Measurements from ENCODE around the gene PPARGC1A.

The PPARGC1A gene

DNA sequence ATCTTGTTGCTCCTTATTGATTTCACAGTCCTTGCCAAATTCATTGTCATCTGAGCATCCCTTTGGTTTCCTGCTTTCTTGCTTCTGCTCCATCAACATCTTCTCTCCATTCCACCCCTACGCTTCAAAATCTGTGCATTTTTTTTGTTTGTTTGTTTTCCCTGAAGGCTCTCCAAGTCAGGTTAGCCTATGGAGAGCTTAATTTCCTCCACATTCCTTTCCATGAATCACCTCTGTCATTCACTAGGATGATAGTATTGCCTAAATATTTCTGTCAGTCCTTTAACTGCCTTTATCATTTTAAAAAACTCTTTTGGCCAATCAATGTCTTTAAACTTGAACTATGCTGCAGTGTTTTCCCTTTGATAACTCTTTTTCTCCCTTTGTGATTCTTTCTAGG lies 67.7 kb downstream of the PPARGC1A start:
- Histone ChIP-seq H3K9me3 (ENCODE audit: control insufficient read depth in 1 of 2, low read length in 2 of 2) (no peaks in the 10 kb centered on the region), H3K4me3 (ENCODE audit: low read depth in 1 of 2, low read length in 2 of 2) (no peak overlapping the region), H3K27me3 (ENCODE audit: control insufficient read depth in 1 of 2, insufficient read depth in 2 of 2, low read length in 2 of 2) (no peaks in the 10 kb centered on the region), H3K9ac (ENCODE audit: low read depth in 1 of 2, low read length in 2 of 2) (no peak overlapping the region), H3K4me1 (ENCODE audit: control insufficient read depth in 1 of 2, insufficient read depth in 2 of 2, low read length in 2 of 2) (peaks cover 0 to 5% of the 10 kb centered on the region in 2 donors), H3K27ac (ENCODE audit: low read depth, low read length) (no peak overlapping the region), H3K36me3 (ENCODE audit: control insufficient read depth in 1 of 2, insufficient read depth in 2 of 2, low read length in 2 of 2) (peaks cover 0 to 3% of the 10 kb centered on the region in 2 donors)

DNA sequence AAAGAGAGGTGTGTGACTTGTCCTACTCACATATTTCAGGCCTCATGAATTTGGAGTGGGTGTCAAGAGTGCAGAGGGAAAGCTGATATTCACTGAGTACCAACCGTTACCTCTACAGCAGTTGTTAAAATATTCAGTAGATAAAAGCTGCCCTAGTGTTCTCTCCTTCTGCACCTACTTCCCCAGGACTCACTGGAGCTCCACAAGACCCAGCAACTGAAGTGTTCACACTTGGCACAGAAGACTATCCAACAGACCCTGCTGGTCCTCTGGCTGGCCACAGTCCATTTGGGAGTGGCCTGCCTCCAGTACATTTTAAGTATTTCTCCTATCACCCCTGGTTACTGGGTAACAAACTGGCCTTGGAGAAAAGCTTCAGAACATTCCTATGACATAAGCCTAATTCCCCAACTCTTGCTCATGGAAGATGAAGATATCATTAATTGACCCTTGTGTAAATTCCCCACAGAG lies 70.8 kb downstream of the PPARGC1A start:
- Histone ChIP-seq H3K27me3 (ENCODE audit: control insufficient read depth in 1 of 2, insufficient read depth in 2 of 2, low read length in 2 of 2) (no peaks in the 10 kb centered on the region), H3K4me3 (ENCODE audit: low read depth in 1 of 2, low read length in 2 of 2) (no peak overlapping the region), H3K9ac (ENCODE audit: low read depth in 1 of 2, low read length in 2 of 2) (no peak overlapping the region), H3K9me3 (ENCODE audit: control insufficient read depth in 1 of 2, low read length in 2 of 2) (no peaks in the 10 kb centered on the region), H3K36me3 (ENCODE audit: control insufficient read depth in 1 of 2, insufficient read depth in 2 of 2, low read length in 2 of 2) (no peaks in the 10 kb centered on the region), H3K27ac (ENCODE audit: low read depth, low read length) (no peak overlapping the region), H3K4me1 (ENCODE audit: control insufficient read depth in 1 of 2, insufficient read depth in 2 of 2, low read length in 2 of 2) (no peaks in the 10 kb centered on the region)

DNA sequence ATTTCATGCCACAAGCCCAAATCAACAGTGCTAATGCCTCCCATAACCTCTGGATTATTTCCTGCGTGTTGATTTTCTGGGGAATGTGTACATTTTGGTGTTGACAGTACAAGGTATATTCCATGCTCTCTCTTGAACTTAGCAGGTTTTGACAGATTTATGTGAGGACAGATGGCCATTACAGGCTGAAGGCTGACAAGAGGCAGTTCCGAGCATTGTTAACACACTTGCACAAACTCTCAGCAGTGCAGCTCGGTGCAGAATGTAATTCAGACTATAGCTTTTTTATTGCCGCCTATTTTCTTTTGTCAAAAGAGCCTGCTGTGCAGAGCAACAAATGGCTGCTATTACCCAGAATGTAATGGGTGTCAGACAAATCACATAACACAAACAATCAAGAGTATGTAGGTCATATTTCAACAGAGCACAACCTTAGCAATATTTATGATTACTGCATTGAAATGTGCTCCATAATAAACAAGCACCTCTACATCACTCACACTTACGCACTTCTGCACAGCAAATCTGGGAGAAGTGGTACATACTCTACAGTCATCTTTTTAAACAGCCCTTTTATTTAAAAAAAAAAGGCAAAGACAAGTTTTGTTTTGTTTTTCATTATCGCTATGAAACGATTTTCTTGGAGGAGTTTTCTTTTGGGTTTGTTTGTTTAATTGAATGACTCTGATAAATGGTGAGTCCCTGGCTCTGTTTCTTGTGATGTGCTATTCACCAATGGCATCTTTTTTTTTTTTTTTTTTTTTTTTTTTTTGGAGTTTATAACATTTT lies 71.6 kb downstream of the PPARGC1A start:
- no peaks in the 10 kb centered on the region for H3K36me3 ChIP-seq (ENCODE audit: control insufficient read depth in 1 of 2, insufficient read depth in 2 of 2, low read length in 2 of 2)
- H3K4me3 ChIP-seq (ENCODE audit: low read depth in 1 of 2, low read length in 2 of 2), result no peak overlapping the region
- H3K27me3 ChIP-seq (ENCODE audit: control insufficient read depth in 1 of 2, insufficient read depth in 2 of 2, low read length in 2 of 2), result no peaks in the 10 kb centered on the region
- no peak overlapping the region for H3K9ac ChIP-seq (ENCODE audit: low read depth in 1 of 2, low read length in 2 of 2)
- no peak overlapping the region for H3K27ac ChIP-seq (ENCODE audit: low read depth, low read length)
- no peaks in the 10 kb centered on the region for H3K9me3 ChIP-seq (ENCODE audit: control insufficient read depth in 1 of 2, low read length in 2 of 2)
- H3K4me1 ChIP-seq (ENCODE audit: control insufficient read depth in 1 of 2, insufficient read depth in 2 of 2, low read length in 2 of 2), result no peaks in the 10 kb centered on the region

DNA sequence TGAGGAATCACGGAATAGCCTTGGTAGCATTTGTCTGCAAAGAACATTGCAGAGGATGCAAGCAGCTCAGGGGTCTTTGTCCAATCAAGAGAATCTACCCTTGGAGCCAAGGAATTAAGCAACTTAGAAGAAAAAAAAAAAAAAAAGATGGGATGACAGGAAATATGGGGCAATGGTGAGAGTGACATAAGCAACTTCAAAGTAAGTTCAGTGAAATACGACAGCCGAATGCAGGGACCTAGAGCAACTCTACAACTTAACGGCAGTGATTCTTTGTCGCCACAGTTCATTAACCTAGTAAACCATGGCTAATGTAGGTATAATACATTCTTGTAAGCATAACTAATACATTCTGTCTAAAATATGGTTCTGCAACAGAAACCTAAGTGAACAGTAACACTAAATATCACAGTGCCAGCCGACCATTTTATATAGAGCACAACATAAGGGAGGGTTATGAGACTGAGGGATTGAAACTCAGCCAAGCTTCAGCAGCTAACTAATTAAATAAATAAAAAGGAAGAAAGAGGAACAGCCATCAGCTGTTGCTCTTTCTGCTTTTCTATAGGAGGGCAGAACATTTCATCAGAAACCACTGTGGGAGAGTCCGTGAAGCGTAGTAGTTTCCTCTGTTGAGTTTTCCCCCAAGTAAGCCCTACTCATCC lies 74.7 kb downstream of the PPARGC1A start:
- Histone ChIP-seq H3K4me1 (ENCODE audit: control insufficient read depth in 1 of 2, insufficient read depth in 2 of 2, low read length in 2 of 2) (no peaks in the 10 kb centered on the region), H3K27me3 (ENCODE audit: control insufficient read depth in 1 of 2, insufficient read depth in 2 of 2, low read length in 2 of 2) (no peaks in the 10 kb centered on the region), H3K27ac (ENCODE audit: low read depth, low read length) (no peak overlapping the region), H3K36me3 (ENCODE audit: control insufficient read depth in 1 of 2, insufficient read depth in 2 of 2, low read length in 2 of 2) (no peaks in the 10 kb centered on the region), H3K4me3 (ENCODE audit: low read depth in 1 of 2, low read length in 2 of 2) (no peak overlapping the region), H3K9ac (ENCODE audit: low read depth in 1 of 2, low read length in 2 of 2) (no peak overlapping the region), H3K9me3 (ENCODE audit: control insufficient read depth in 1 of 2, low read length in 2 of 2) (no peaks in the 10 kb centered on the region)

DNA sequence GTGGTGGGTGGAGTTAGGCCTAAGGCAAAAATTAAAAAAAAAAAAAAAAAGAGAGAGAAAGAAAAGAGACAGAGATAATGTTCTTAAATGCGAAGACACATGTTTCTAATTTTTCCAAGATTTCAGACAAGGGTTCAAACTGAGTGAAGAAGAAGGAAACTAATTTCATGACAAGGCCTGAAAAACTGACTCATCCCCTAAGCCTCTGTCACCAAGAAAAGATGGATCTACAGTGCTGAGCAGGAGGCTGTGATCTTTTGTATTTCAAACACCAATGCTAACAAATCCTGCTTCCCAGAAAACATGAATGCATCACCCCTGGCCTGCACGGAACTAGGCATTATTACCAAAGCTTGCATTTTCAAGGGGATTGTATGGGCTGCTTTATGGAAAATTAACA lies 75.3 kb downstream of the PPARGC1A start:
- H3K27ac ChIP-seq (ENCODE audit: low read depth, low read length), result no peak overlapping the region
- no peak overlapping the region for H3K4me3 ChIP-seq (ENCODE audit: low read depth in 1 of 2, low read length in 2 of 2)
- no peaks in the 10 kb centered on the region for H3K4me1 ChIP-seq (ENCODE audit: control insufficient read depth in 1 of 2, insufficient read depth in 2 of 2, low read length in 2 of 2)
- H3K9ac ChIP-seq (ENCODE audit: low read depth in 1 of 2, low read length in 2 of 2), result no peak overlapping the region
- H3K36me3 ChIP-seq (ENCODE audit: control insufficient read depth in 1 of 2, insufficient read depth in 2 of 2, low read length in 2 of 2), result no peaks in the 10 kb centered on the region
- no peaks in the 10 kb centered on the region for H3K27me3 ChIP-seq (ENCODE audit: control insufficient read depth in 1 of 2, insufficient read depth in 2 of 2, low read length in 2 of 2)
- no peaks in the 10 kb centered on the region for H3K9me3 ChIP-seq (ENCODE audit: control insufficient read depth in 1 of 2, low read length in 2 of 2)

DNA sequence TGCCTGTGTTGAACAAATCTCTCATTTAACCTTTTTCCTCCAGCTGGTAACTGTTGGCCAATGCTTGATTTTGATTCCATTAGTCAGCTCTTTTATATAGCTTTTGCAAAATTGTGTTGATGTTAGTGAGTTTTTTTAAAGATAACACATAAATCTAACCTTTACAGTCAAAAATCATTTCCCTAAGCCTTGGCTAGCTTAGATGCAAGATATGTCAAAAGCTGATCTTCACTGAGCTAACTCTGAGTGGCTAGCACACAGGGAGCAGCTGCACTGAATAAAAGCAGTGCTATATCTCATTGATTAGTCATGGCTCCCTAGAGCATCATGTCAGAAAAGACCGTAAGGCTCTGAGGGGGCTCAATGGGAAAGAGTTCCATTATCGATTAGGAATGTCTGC lies 78.7 kb downstream of the PPARGC1A start:
- no peak overlapping the region for H3K9ac ChIP-seq (ENCODE audit: low read depth in 1 of 2, low read length in 2 of 2)
- no peaks in the 10 kb centered on the region for H3K9me3 ChIP-seq (ENCODE audit: control insufficient read depth in 1 of 2, low read length in 2 of 2)
- H3K27ac ChIP-seq (ENCODE audit: low read depth, low read length), result no peak overlapping the region
- H3K4me3 ChIP-seq (ENCODE audit: low read depth in 1 of 2, low read length in 2 of 2), result no peak overlapping the region
- no peaks in the 10 kb centered on the region for H3K27me3 ChIP-seq (ENCODE audit: control insufficient read depth in 1 of 2, insufficient read depth in 2 of 2, low read length in 2 of 2)
- no peaks in the 10 kb centered on the region for H3K36me3 ChIP-seq (ENCODE audit: control insufficient read depth in 1 of 2, insufficient read depth in 2 of 2, low read length in 2 of 2)
- no peaks in the 10 kb centered on the region for H3K4me1 ChIP-seq (ENCODE audit: control insufficient read depth in 1 of 2, insufficient read depth in 2 of 2, low read length in 2 of 2)

DNA sequence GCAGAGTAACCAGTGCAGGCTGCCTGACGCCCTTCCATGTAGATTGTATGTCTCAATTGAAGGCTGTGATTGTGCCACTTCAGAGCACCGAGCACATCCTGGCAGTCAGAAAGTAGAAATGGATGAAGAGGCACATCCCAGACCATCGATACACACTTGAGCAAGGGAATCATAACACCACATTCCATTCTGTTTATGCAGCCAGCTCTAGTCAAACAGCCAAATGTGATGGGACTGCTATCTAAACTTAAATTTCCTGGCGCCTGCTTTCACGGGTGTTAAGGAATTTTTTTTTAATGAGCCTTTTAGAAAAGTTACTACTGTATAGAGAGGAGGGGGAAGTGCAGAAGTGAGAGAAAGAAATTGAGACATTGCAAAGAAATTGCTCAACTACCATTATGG lies 84.4 kb downstream of the PPARGC1A start:
- Histone ChIP-seq H3K27ac (ENCODE audit: low read depth, low read length) (no peak overlapping the region), H3K4me3 (ENCODE audit: low read depth in 1 of 2, low read length in 2 of 2) (no peak overlapping the region), H3K27me3 (ENCODE audit: control insufficient read depth in 1 of 2, insufficient read depth in 2 of 2, low read length in 2 of 2) (no peaks in the 10 kb centered on the region), H3K36me3 (ENCODE audit: control insufficient read depth in 1 of 2, insufficient read depth in 2 of 2, low read length in 2 of 2) (no peaks in the 10 kb centered on the region), H3K9me3 (ENCODE audit: control insufficient read depth in 1 of 2, low read length in 2 of 2) (no peaks in the 10 kb centered on the region), H3K4me1 (ENCODE audit: control insufficient read depth in 1 of 2, insufficient read depth in 2 of 2, low read length in 2 of 2) (no peaks in the 10 kb centered on the region), H3K9ac (ENCODE audit: low read depth in 1 of 2, low read length in 2 of 2) (no peak overlapping the region)

DNA sequence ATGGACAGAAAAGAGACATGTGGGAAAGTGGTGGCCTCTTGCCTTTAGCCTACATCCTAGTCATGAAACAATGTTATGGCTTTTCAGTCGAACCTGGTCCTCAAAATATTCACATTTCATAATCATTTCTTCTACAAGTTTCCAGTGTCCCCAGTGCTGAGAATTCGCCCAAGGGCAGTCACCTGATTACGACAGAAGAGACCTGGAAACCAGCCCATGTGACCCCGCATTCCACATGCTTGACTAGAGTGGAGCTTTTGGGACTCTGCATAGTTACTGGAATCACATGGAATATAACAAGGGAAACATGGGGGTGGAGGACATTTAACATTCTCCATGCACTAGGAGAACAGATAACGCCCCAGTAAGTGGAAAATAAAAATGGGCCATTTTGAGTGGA lies 100.1 kb downstream of the PPARGC1A start:
- Histone ChIP-seq H3K4me3 (ENCODE audit: low read depth in 1 of 2, low read length in 2 of 2) (no peak overlapping the region), H3K27me3 (ENCODE audit: control insufficient read depth in 1 of 2, insufficient read depth in 2 of 2, low read length in 2 of 2) (no peaks in the 10 kb centered on the region), H3K9me3 (ENCODE audit: control insufficient read depth in 1 of 2, low read length in 2 of 2) (no peaks in the 10 kb centered on the region), H3K36me3 (ENCODE audit: control insufficient read depth in 1 of 2, insufficient read depth in 2 of 2, low read length in 2 of 2) (no peaks in the 10 kb centered on the region), H3K27ac (ENCODE audit: low read depth, low read length) (no peak overlapping the region), H3K9ac (ENCODE audit: low read depth in 1 of 2, low read length in 2 of 2) (no peak overlapping the region), H3K4me1 (ENCODE audit: control insufficient read depth in 1 of 2, insufficient read depth in 2 of 2, low read length in 2 of 2) (peaks cover 9 to 27% of the 10 kb centered on the region in 2 donors)

DNA sequence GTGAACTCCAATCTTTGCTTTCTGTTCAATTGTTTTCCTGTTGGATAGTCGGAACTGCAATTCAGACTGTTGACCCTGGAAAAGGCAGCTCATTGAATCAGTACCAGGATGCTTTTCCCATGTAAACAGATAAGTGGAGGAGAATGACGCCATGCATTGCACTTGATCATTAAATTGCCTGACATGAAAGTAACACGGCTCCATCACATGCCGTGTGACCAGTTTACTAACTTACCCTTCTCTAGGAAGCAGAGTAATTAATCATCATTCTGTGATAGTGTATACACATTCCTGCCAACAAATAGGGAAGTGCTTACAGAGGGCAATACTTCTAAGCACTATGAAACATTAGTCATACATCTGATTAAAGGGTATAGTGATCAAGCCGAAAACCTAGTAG lies 101.4 kb downstream of the PPARGC1A start:
- H3K9ac ChIP-seq (ENCODE audit: low read depth in 1 of 2, low read length in 2 of 2), result peak overlapping the region in 1 of 2 donors; percentile 13

DNA sequence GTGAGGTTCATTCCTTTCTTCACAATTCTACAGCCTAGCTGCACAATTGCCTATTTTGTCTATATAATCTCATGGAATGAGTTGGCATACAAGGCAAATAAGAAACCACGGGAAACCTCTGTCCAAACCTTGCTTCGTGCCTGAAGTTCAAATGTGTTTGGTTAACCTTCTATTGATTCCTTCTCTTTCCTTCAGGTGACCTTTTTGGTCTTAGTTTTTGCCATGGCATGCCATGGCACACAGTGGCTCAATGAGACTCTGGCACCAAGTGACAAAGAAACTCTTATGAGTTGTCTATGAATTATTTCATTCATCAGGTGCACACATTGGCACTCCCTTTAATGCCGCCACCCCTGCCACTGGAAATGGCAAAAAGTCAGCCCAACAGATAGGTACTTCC lies 101.8 kb downstream of the PPARGC1A start:
- peaks cover 0 to under 1% of the 10 kb centered on the region in 2 donors for H3K9me3 ChIP-seq (ENCODE audit: control insufficient read depth in 1 of 2, low read length in 2 of 2)
- H3K27me3 ChIP-seq (ENCODE audit: control insufficient read depth in 1 of 2, insufficient read depth in 2 of 2, low read length in 2 of 2), result no peaks in the 10 kb centered on the region
- no peak overlapping the region for H3K4me3 ChIP-seq (ENCODE audit: low read depth in 1 of 2, low read length in 2 of 2)
- no peaks in the 10 kb centered on the region for H3K36me3 ChIP-seq (ENCODE audit: control insufficient read depth in 1 of 2, insufficient read depth in 2 of 2, low read length in 2 of 2)
- peaks cover 9 to 31% of the 10 kb centered on the region in 2 donors for H3K4me1 ChIP-seq (ENCODE audit: control insufficient read depth in 1 of 2, insufficient read depth in 2 of 2, low read length in 2 of 2)
- H3K27ac ChIP-seq (ENCODE audit: low read depth, low read length), result peak overlapping the region; percentile 43
- peak overlapping the region in 1 of 2 donors; percentile 13 for H3K9ac ChIP-seq (ENCODE audit: low read depth in 1 of 2, low read length in 2 of 2)

More for the DNA sequence above, 101.4 kb downstream of the PPARGC1A start:
- Histone ChIP-seq H3K27me3 (ENCODE audit: control insufficient read depth in 1 of 2, insufficient read depth in 2 of 2, low read length in 2 of 2) (no peaks in the 10 kb centered on the region), H3K27ac (ENCODE audit: low read depth, low read length) (peak overlapping the region; percentile 10), H3K4me3 (ENCODE audit: low read depth in 1 of 2, low read length in 2 of 2) (peak overlapping the region in 1 of 2 donors; percentile 39), H3K4me1 (ENCODE audit: control insufficient read depth in 1 of 2, insufficient read depth in 2 of 2, low read length in 2 of 2) (peaks cover 9 to 27% of the 10 kb centered on the region in 2 donors), H3K9me3 (ENCODE audit: control insufficient read depth in 1 of 2, low read length in 2 of 2) (no peaks in the 10 kb centered on the region), H3K36me3 (ENCODE audit: control insufficient read depth in 1 of 2, insufficient read depth in 2 of 2, low read length in 2 of 2) (no peaks in the 10 kb centered on the region)
